Stimulated activated CD4-positive, alpha-beta T cell treated with anti-CD3 and anti-CD28 coated beads, Interleukin-1b, Interleukin-23, amount 100 ng/mL, for 1 hour (primary cell): ENCODE data around the gene CDC25B.

Experiments
- DNase-seq, 2 donors: peaks; one replicate each; pipeline ENCODE4 v3.0.0-alpha.2; 2020; ENCODE audit warnings: low read depth in 2 of 2

Gene CDC25B

DNA sequence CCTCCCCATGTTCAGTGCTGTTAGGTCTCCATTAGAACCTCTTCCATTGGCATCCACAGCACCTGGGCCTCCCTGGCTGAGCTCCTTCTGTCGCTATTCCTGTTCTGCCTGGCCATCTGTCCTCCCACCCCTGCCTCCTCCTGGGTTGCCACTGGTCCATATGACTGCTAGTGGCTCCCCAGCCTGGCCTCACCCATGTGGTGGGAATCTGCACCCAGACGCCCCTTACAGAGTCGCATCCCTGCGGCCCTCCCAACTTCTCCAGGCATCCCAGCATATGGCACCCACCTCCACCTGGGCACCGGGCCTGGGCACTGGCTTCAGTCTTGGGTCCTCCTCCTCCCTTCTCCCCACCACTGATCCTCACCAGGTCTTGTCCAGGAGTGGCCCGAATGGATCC, 7.7 kb downstream of the CDC25B start:
- no peak for DNase-seq

DNA sequence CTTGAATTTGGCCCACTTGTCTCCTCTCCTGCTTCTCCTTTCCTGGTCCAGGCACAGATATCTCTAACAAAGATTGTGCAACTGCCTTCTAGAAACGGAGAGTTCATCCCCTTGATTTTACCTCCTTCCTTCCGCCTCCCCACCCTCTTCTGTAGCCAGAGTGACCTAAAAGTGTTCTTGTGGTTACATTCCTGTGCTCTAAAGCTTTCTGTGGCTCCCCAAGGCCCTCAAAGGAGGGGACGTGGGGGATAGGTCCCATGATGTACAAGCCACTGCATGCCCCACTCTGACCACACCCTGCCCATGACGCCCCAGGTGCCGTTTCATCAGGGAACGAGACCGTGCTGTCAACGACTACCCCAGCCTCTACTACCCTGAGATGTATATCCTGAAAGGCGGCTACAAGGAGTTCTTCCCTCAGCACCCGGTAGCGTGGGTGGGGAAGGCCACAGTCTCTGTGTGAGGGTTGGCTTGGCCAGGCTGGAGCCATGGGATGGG, 8.2 kb downstream of the CDC25B start:
- no peak for DNase-seq

DNA sequence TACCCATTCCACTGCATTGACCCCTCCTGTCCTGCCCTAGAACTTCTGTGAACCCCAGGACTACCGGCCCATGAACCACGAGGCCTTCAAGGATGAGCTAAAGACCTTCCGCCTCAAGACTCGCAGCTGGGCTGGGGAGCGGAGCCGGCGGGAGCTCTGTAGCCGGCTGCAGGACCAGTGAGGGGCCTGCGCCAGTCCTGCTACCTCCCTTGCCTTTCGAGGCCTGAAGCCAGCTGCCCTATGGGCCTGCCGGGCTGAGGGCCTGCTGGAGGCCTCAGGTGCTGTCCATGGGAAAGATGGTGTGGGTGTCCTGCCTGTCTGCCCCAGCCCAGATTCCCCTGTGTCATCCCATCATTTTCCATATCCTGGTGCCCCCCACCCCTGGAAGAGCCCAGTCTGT, 8.7 kb downstream of the CDC25B start:
- DNase-seq = no peak

DNA sequence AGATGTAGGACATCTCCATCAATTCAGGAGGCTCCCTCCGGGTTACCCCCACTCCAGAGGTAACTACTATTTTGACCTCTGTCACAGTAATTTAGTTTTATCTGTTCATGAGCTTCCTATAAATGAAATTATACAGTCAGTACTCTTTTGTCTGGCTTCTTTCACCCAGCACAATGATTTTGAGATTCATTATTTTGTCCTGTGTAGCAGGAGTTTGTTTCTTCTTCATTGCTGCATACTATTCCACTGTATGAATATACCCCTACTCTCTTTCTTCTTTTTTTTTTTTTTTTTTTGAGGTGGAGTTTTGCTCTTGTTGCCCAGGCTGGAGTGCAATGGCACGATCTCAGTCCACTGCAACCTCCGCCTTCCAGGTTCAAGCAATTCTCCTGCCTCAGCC, 12.4 kb downstream of the CDC25B start:
- DNase-seq = no peak

DNA sequence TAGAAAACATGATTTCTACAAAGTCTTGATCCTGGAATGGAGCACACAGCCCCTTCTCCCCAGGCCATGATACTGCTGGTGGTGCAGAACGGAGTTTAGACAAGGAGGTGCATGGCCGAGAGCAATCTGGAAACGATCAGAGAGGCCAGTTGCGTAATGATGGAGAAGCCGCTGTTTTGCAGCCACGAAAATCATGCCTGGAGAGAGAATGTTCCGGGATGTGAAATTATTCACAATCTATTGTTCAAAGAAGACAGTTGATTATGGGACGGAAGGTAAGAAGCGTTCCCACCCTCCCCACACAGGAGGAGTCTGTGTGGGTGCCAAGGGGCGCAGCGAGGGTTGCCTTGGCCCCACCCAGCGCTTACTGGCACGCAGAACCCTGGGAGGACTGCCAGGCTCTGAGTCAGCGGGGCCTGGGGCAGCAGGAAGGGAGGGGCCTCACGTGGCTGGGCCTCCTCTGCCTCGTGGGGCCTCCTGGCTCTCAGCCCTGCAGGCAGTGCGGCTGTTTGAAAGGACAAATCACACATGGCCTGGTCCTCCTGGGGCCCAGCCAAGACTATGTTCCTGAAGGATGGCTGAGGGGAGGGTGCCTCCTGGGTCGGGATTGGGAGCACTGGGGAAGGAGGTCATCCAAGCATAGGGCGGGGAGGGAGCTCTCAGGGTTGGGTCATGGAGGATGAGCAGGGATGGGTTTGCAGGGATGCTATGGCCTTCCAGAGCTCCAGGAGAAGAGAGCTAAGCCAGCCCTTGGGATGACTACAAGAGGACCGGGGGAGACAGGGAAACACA, 15.6 kb downstream of the CDC25B start:
- DNase-seq = peak; percentile 83 to 87

DNA sequence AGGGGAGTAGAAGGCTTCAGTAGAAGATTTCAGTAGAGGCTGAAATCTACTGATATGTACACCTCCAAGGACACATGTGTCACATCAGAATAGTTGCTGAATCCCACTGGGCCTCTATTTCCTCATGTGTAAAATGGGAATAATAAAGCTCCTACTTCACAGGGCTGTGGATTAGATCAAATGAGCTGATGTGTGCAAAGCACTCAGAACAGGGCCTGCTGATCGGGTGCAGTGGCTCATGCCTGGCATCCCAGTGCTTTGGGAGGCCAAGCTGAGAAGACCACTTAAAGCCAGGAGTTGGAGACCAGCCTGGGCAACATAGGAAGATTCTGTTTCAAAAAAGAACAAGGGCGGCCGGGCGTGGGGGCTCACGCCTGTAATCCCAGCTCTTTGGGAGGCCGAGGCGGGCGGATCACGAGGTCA, 16.2 kb downstream of the CDC25B start:
- DNase-seq = no peak

DNA sequence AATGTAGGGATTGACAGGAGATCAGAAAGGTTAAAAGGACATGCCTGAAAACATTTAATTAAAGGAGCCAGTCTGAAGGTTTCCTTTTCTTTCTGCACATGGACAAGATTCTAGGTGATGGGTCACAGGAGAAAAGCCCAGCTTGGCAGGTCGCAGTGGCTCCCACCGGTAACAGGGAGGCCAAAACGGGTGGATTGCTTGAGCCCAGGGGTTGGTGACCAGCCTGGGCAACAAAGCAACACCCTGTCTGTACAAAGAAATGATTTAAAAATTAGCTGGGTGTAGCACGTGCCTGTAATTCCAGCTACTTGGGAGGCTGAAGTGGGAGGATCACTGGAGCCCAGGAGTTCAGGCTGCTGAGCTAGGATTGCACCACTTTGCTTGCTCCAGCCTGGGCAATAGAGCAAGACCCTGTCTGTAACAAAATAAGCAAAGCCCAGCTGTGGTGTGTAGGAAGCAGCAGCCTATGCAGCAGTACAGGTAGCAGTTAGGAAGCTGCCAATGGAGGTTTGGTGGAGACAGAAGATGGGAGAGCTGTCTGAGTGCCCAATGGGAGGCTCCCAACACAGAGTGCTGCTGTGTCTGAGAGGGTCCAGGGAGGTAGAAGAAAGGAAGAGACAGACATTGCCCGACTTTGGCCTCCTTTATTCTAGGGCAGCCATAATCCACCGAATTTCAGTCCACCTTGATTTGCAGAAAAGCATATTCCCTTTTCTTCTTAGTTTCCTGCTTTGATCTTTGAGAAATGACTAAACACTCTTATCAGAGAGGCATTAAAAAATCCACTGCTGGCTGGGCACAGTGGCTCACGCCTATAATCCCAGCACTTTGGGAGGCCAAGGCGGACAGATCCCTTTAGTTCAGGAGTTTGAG, 17.1 kb downstream of the CDC25B start:
- DNase-seq = no peak

DNA sequence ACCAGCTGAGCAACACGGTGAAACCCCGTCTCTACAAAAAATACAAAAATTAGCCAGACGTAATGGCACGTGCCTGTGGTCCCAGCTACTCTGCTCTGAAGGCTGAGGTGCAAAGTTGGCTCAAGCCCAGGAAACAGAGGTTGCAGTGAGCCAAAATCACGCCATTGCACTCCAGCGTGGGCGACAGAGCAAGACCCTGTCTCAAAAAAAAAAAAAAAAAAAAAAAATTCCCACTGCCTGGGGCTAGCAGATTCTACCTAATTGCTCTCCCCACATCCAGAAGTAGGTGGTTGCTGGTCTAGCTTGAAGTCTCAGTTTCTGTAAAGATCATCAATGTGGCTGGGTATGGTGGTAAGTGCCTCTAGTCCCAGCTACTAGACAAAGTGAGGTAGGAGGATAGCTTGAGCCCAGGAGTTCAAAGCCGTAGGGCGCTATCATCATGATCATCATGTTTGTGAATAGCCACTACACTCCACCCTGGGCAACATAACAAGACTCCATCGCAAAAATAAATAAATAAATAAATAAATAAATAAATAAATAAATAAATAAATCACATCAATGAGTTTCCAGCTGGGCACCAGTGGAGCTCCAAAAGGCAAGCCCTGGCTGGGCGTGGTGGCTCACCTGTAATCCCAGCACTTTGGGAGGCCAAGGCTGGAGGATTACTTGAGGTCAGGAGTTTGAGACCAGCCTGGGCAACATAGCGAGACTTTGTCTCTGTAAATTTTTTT, 17.9 kb downstream of the CDC25B start:
- DNase-seq = no peak

DNA sequence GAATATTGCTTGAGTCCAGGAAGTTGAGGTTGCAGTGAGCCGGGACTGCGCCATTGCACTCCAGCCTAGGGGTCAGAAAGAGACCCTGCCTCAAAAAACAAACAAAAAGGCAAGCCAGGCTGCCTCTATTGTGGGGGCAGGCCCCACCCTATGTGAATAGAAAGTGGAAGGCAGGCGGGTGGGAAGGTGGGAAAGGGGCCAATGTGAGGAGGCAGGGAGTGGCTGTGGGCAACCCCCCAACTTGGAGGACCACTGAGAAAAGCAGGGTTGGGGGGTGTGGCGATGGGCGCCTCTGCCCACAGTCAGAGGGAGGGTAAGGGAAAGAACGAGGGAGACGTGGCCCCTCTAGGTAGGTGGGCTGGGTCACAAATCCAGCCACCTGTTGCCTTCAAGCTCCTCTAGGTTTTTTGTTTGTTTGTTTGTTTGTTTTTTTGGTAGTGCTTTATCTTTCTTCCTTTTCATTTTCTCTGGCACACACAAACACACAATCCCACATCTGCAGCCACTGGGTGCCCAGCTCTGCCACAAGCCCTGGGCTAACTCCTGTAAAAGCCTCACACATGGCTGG, 18.9 kb downstream of the CDC25B start:
- no peak for DNase-seq

DNA sequence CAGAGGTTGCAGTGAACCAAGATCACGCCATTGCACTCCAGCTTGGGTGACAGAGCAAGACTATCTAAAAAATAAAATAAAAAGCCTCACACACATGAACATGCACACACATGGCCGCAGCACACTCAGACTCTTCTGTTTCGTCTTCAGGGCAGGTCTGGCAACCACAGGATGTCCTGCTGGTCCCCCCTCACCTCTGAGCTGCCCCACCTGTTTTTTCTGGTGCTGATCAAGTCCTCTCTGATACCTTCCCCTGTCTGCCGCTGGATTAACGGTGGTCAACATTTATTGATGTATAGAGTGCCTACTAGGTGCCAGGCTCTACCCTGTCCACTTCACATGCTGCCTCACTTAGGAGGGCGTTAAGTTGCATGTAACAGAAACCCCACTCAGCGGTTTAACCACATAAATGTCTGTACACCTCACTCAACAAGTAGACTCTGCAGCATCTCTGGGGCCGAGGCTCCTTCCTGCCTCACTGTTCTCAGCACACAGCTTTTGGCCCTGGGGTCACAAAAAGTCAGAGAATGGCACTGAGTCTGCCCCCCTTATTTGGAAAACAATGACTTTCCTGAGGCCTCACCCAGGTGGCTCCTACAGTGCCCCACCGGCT, 19.7 kb downstream of the CDC25B start:
- no peak for DNase-seq

DNA sequence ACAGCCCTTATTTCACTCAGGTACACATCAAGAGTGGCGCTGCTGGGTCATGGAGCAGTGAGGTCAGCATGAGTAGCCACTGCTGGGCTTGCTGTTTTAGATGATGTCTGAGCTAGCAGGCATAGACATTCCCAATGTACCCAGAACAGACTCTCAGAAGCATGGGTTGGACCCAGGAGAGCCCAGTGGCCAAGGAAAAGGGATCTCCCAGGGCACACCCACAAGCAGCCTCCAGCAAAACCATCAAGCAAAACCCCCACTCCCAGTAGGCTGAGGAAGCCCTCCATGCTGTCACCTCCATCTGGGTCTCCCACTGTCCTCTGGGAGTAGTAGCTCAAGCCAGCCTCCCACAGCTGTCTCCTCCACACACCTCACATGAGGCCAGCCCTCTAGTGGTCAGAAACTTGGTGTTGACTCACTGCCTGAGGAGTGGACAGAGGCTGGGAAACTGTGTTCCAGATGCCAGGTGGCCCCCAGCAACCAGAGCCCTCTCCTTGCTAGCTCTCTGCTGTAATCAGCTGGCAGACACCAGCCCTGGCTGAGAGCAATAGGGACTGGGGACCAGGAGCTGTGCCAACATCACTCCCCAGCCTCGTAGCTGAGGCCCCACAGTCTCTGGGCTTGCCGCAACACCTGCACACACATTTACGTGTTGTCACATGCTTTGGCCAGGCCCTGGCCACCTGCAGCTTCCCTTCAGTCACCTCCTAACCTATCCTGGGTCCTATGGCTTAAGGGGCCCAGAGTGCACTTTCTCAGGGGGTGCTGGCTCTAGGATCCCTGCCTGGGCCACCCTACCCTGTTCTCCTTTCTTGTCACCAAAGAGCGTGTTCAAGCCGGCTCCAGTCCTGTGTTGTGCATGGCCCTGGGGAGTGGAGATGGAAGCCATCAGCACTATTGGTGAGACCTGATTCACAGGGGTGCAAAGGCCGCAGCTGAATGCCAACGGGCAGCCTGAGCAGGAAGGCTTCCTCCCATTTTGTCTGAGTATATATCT, 22.3 kb downstream of the CDC25B start:
- DNase-seq = no peak

DNA sequence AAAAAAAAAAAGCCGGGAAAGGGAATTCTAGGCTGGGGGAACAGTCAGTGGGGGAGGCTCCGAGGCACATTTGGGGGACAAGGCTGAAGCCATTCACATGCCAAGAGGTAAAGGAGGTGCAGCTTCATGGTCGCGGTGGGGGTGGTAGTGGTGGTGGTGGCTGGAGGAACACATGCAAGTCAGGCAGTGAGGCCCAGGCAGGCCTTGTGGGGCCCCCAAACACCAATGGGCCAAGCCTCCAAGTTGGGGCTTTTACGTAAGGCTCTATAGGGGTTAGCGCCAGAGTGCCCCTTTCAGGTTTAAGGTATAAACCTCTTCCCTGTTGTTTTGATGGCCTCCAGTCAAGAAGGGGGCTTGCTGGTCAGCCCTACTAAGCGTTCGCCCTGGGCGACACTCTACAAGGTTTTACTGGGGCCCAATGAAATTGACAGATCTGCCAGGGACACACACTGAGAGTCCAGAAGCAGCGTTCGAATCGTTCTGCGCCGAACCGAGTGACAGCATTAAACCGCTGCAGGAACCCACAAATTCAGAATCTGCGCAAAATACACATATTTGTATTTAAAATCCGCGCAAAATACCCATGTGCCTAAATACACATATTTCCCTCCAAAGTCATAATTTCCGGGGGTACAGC, 23.4 kb downstream of the CDC25B start:
- no peak for DNase-seq

DNA sequence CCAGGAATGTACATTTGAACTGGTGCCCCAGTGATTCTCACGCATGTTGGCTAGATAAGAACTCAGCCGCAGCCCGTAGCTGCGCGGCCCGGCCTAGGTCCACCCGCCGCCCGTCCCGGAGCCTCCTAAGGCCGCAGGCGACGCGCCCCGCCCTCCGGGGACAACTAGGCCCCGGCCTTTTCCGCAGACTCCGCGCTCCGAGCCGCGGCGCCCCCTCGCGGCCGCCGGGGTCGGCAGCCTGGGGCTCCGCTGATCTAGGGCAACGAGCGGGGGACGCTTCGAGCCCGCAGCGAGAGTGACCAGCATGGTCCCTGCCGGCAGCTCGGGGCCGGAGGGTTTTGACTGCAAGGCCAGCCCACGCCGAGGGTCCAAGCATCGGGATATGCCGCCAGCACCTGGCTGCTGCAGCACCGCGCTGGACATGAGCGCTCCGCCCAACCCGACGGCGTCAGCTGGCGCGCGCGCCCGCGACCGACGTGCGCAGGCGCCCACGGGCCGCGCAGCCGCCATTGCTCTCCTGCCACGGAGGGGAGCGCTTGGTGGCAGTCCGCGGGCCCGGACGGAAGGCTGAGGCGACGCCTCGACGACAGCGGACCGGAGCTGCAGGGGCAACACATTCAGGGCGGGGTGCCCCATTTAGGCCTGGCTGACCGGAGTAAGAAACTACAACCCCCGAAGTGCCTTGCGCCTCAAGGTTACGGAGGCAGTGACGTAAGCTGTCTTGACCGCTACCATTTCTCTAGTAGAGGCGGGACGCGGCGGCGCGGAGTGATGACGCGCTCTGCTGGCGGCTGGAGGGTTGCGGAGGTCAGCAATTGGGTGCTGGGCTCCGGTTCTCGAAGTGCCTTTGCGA, 24.2 kb downstream of the CDC25B start, which contains the start of gene AP5S1:
Gene AP5S1 (plus strand): TSS at position 500 of the 853 bp plus-strand sequence. CDS start 1,571 bp downstream, outside the sequence.
- DNase-seq = peak; percentile 66 to 78

DNA sequence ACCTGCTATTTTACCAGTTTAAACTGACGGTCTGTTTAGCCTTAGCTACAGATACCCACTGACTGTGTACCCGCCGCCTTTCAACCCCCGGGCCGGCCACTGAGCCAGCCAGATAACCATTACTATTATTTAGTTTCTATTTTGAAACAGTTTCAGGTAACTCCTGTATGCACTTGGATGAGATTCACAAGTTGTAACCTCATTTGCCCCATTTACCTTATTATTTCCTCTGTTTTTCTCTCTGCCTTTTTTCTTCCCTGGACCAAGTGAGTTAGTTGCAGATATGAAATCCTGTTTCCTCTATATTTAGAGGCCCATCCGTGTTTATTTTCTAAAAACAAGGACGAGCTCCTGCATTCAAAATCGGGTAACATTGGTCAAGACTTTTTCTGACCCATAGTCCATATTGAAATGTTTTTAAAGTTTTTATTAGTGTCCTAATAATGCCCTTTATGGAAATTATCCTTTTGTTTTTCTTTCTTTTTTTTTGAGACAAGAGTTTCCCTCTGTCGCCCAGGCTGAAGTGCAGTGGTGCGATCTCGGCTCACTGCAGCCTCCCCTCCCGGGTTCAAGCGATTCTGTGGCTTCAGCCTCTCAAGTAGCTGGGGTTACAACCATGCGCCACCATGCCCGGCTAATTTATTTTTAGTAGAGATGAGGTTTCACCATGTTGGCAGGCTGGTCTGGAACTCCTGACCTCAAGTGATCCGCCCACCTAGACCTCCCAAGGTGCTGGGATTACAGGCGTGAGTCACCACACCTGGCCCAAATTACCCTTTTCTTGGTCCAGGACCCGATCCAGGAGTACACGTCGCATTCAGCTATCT, 25.0 kb downstream of the CDC25B start:
- DNase-seq = no peak

DNA sequence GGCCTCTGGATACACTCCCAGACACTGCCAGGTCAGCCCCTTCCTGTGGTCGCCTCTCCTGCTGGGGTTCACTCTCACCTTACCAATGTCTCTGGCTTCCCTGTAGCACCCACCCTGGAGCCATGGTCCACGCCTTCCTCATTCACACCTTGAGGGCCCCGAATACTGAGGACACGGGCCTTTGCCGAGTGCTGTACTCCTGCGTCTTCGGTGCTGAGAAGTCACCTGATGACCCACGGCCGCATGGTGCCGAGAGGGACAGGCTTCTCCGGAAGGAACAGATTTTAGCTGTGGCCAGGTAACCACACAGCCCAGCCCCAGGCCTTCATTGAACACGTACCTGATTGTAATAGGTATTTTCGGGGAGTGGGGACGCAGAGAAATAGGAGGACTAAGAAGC, 25.9 kb downstream of the CDC25B start:
- DNase-seq = no peak

DNA sequence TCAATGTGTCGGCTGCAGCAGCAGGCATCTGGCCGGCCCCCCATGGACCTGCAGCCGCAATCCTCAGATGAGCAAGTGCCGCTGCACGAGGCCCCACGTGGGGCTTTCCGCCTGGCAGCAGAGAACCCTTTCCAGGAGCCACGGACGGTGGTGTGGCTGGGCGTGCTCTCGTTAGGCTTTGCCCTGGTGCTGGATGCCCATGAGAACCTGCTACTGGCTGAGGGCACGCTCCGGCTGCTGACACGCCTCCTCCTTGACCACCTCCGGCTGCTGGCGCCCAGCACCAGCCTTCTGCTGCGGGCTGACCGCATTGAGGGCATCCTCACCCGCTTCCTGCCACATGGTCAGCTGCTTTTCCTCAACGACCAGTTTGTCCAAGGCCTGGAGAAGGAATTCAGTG, 27.8 kb downstream of the CDC25B start:
- no peak for DNase-seq

DNA sequence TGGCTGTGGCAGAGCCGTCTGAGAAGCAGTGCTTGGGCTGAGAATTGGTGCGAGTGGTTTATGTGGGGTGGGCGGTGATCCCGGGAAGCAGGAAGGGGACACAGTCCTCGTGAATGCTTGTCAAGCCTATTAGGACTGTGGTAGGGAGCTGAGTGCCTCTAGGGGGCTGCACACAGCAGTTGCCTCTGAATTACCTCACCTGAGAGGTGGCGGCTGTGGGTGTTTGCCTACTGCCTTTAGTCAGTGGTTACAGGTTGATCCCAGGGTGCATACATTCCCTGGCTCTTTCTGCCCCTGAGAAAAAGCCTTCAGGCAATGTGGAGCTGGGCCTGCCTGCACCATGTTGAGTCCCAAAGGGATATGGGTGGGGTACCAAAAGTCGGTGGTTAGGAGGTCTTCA, 29.4 kb downstream of the CDC25B start:
- no peak for DNase-seq

DNA sequence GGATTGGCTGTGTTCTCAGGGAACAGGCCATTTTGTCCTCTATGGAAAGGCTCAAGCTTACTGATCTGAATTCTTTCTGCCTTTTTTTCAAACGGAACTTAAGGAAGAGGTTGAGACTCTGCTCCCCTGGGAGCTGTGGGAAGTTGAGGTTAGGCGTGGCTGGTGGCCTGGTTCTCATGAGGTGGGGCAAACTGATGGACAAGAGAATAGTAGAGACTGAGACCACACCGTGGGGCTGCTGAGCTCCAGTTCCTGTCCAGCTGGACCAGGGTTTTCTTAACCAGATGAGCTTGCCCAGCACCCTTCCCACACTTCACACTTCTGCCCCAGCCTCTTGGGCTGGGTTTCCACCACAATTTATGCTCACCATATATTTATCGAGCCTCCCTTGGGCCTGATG, 30.3 kb downstream of the CDC25B start:
- no peak for DNase-seq
